Measurements from ENCODE around the gene PARVA.

DNA sequence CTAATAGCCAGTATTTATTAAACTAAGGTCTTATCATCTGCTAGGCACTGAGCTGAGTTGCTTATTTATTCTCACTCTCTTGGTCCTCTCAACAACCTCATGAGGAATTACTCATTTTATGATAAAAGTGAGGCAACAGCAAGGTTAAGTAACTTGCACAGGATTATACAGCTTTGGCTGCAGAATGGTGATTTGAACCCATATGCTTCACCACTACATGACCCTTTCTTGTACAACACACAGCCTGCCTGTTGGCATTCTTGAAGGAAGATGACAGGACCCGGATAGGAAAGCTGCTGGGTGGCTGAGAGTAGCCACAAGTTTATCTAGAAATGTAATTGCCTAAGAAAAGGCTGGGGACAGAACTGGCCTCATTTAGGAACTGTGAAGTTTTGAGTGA, 5.3 kb upstream of the PARVA start:
- TF ChIP-seq, protein P1, sequence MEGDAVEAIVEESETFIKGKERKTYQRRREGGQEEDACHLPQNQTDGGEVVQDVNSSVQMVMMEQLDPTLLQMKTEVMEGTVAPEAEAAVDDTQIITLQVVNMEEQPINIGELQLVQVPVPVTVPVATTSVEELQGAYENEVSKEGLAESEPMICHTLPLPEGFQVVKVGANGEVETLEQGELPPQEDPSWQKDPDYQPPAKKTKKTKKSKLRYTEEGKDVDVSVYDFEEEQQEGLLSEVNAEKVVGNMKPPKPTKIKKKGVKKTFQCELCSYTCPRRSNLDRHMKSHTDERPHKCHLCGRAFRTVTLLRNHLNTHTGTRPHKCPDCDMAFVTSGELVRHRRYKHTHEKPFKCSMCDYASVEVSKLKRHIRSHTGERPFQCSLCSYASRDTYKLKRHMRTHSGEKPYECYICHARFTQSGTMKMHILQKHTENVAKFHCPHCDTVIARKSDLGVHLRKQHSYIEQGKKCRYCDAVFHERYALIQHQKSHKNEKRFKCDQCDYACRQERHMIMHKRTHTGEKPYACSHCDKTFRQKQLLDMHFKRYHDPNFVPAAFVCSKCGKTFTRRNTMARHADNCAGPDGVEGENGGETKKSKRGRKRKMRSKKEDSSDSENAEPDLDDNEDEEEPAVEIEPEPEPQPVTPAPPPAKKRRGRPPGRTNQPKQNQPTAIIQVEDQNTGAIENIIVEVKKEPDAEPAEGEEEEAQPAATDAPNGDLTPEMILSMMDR (IDR thresholded peaks at IDR 0.05) = no peak
- no peak for TF ChIP-seq POLR2AphosphoS5 (IDR thresholded peaks at IDR 0.05)

Data from sigmoid colon (tissue), 4 donors.